Neural progenitor cell (in vitro differentiated cells): Measurements from ENCODE around the gene PDE9A.

Source experiments
- CTCF ChIP-seq: fragments of 200-600 bp; sonication (generic); IDR thresholded peaks from 2 replicates; pipeline ENCODE4 v1.5.1; 2017; ENCODE audit warnings: antibody characterized with exemption, mild to moderate bottlenecking
- EZH2 ChIP-seq: fragments of 200-600 bp; sonication (generic); IDR thresholded peaks from 2 replicates; pipeline ENCODE4 v1.6.1; 2017; ENCODE audit warnings: antibody characterized with exemption, mild to moderate bottlenecking, moderate library complexity

GRCh38 chr21:42685036-42685435 lies 31.6 kb downstream of the PDE9A start:
- TF ChIP-seq EZH2 (no peak), CTCF (no peak)
